ENCODE data around the gene TNRC6C.

DNA sequence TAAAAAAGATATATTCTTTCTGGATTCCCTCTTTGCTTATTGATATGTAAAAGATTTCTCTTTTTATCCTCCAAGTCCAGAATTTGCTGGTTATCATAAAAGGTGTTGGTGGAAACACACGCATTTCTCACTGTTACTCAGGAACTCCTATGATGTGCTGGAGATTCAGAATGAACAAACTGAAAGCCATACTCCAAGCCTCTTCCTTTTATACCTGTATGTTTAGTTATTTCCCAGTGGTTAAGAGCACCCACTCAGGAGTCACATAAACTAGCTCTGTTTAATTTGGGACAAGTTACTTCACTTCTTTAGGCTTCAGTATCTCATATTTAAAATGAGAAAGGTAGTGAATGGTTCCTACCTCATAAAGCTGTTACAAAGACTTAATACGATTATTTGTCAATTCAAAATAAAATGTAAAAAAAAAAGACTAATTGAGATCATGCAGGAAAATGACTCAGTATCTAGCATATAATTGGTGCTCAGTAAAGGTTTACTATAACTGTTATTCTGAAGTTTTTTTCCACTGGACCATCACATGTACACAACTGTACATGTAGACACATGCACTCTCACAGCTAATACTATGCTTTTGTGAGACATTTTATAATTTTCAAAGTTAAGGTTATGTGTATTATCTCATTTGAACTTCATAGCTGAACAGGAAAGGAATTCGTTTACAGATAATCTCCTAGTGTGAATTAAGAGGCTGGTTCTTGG is 47.1 kb downstream of the TNRC6C start:
- TF ChIP-seq, protein P1, sequence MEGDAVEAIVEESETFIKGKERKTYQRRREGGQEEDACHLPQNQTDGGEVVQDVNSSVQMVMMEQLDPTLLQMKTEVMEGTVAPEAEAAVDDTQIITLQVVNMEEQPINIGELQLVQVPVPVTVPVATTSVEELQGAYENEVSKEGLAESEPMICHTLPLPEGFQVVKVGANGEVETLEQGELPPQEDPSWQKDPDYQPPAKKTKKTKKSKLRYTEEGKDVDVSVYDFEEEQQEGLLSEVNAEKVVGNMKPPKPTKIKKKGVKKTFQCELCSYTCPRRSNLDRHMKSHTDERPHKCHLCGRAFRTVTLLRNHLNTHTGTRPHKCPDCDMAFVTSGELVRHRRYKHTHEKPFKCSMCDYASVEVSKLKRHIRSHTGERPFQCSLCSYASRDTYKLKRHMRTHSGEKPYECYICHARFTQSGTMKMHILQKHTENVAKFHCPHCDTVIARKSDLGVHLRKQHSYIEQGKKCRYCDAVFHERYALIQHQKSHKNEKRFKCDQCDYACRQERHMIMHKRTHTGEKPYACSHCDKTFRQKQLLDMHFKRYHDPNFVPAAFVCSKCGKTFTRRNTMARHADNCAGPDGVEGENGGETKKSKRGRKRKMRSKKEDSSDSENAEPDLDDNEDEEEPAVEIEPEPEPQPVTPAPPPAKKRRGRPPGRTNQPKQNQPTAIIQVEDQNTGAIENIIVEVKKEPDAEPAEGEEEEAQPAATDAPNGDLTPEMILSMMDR (IDR thresholded peaks at IDR 0.05; ENCODE audit: poor library complexity) = no peak
- TF ChIP-seq EZH2phosphoT487 (IDR thresholded peaks at IDR 0.05; ENCODE audit: low read depth, severe bottlenecking, unreplicated experiment) = no peak

Data from hepatocyte (in vitro differentiated cells).